KOPT-K1 (cell line): ENCODE data around the gene GDNF.

Experiments
- H3K27ac ChIP-seq: fragments of 200-600 bp; sonication (generic); 2 replicates; pipeline ENCODE4 v1.5.1; 2016; ENCODE audit warnings: antibody characterized with exemption, mild to moderate bottlenecking, low read depth, low read length; ENCODE audit not compliant: poor library complexity, severe bottlenecking
- H3K36me3 ChIP-seq: fragments of 200-600 bp; sonication (generic); 2 replicates; pipeline ENCODE4 v1.5.1; 2017; ENCODE audit warnings: antibody characterized with exemption, mild to moderate bottlenecking, low read length, moderate library complexity; ENCODE audit not compliant: insufficient read depth
- H3K9me3 ChIP-seq: fragments of 200-600 bp; sonication (generic); 2 replicates; pipeline ENCODE4 v1.5.1; 2017; ENCODE audit warnings: antibody characterized with exemption, low read length, mild to moderate bottlenecking; ENCODE audit not compliant: insufficient read depth, poor library complexity, severe bottlenecking

Gene GDNF

DNA sequence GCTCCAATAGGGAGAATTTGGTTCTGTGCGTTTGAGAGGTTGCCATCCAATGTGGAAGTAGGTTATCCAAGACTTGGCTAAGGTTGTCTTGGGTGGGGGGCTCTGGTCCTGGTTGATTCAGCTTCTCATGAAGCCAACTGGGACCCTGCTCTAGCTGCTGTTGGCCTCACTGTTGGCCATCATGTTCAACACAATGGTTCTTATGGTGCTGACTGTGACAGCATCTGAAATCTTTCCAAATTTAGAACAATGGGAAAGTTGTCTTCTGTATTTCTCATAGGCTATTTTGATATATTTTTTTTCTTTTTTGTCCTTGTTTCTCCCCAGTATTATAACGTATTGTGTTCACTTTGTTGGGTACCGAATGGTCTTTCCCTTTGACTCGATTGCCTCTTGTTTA is 71.9 kb downstream of the GDNF start:
- Histone ChIP-seq H3K9me3 (no peaks in the 10 kb centered on the region), H3K27ac (no peak overlapping the region), H3K36me3 (no peaks in the 10 kb centered on the region)

DNA sequence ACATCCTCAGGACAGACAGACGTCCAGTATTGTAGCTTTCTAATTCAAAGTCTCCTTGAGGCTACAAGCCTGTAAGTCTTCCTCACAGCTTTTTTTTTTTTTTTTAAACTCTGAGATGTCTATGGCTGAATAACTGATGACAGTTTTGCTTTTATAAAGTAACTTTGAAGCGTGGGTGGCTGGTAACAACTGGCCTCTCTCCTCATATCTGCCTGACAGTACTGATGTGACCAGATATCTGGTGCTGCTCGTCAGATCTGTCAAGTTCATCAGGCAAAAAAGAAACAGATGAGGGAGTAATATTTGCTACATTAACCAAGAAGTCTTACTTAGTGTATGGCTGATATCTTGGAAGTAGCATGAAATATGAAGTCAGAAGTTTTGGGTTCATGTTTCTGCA is 72.6 kb downstream of the GDNF start:
- Histone ChIP-seq H3K27ac (no peak overlapping the region), H3K36me3 (no peaks in the 10 kb centered on the region), H3K9me3 (no peaks in the 10 kb centered on the region)
